Urinary bladder (tissue), 4 donors: Measurements from ENCODE around the gene OR4F6. TPM values are rescaled to one million over a fixed set of nuclear protein-coding genes. Genes with fewer than 3 reads are reported as not detected.

Source experiments
- DNase-seq: peaks from one replicate; pipeline ENCODE4 v3.0.0-alpha.2; 2015; ENCODE audit errors: extremely low spot score
- H3K27ac ChIP-seq: one replicate; pipeline ENCODE4 v1.5.1; 2013; ENCODE audit warnings: low read depth, mild to moderate bottlenecking, moderate library complexity
- H3K36me3 ChIP-seq: one replicate; pipeline ENCODE4 v1.6.1; 2013; ENCODE audit warnings: mild to moderate bottlenecking, moderate library complexity; ENCODE audit not compliant: insufficient read depth
- H3K4me1 ChIP-seq: one replicate; pipeline ENCODE4 v1.6.1; 2013; ENCODE audit warnings: mild to moderate bottlenecking, moderate library complexity; ENCODE audit not compliant: insufficient read depth
- H3K4me3 ChIP-seq: one replicate; pipeline ENCODE4 v1.5.1; 2013; ENCODE audit warnings: low read depth, low read length
- WGBS: extraction: QIAGEN DNeasy Blood & Tissue Kit; methylation state at CpG from one replicate; pipeline ENCODE4 v1.1.7; 2013; 5-methylcytosine and 5-hydroxymethylcytosine counted together
- polyA plus RNA-seq: library from polyadenylated mRNA; stranded (reverse); fragments of 200-250 nt; gene quantifications from one replicate; pipeline ENCODE4 v1.2.3, GENCODE V29; 2013
- small RNA-seq: library from RNA; depleted of rRNA; stranded (forward); fragments of <200 nt; gene quantifications from one replicate; pipeline ENCODE3, GENCODE V24; 2014
- total RNA-seq: library from RNA; depleted of rRNA; stranded (reverse); fragments of >200 nt; gene quantifications from one replicate; pipeline ENCODE4 v1.2.3, GENCODE V29; 2014
- donor health status: healthy with polysubstance abuse.
- donor health status: healthy.

Gene OR4F6
- total and polyA plus RNA-seq, 2 donors = not detected

- no peak within 1 kb of the TSS for H3K4me3 ChIP-seq
- H3K27ac ChIP-seq = no peak within 1 kb of the TSS
- no peaks in the 10 kb centered on the region for H3K36me3 ChIP-seq
- H3K4me1 ChIP-seq = no peaks in the 10 kb centered on the region
- DNase-seq = no peak
Observed at GRCh38 chr15:101811902-101812301, 8.6 kb downstream of the OR4F6 start, which contains the start of gene OR4F15. Gene OR4F15 (plus strand): TSS chr15:101812202. CDS start chr15:101818187, 5,985 bp downstream.

- 68% methylated on average over 3 of the region's 3 CpGs for WGBS
- H3K4me1 ChIP-seq = no peaks in the 10 kb centered on the region
- H3K4me3 ChIP-seq = no peak overlapping the region
- H3K36me3 ChIP-seq = no peaks in the 10 kb centered on the region
- no peak overlapping the region for H3K27ac ChIP-seq
- no peak for DNase-seq
Observed at GRCh38 chr15:101813803-101814534, 10.7 kb downstream of the OR4F6 start.

GRCh38 chr15:101820781-101821180, 17.5 kb downstream of the OR4F6 start:
- WGBS = 64% methylated on average over 6 of the region's 6 CpGs
- no peaks in the 10 kb centered on the region for H3K4me1 ChIP-seq
- H3K4me3 ChIP-seq = no peak overlapping the region
- no peak overlapping the region for H3K27ac ChIP-seq
- H3K36me3 ChIP-seq = no peaks in the 10 kb centered on the region
- DNase-seq = no peak

GRCh38 chr15:101827257-101827656, 23.9 kb downstream of the OR4F6 start:
- DNase-seq = no peak
- Histone ChIP-seq H3K36me3 (no peaks in the 10 kb centered on the region), H3K4me3 (no peak overlapping the region), H3K4me1 (no peaks in the 10 kb centered on the region), H3K27ac (no peak overlapping the region)
- 45% methylated on average over 6 of the region's 6 CpGs for WGBS

GRCh38 chr15:101828774-101829173, 25.5 kb downstream of the OR4F6 start:
- no peak overlapping the region for H3K4me3 ChIP-seq
- no peak for DNase-seq
- 76% methylated on average over 5 of the region's 5 CpGs for WGBS
- no peaks in the 10 kb centered on the region for H3K36me3 ChIP-seq
- no peaks in the 10 kb centered on the region for H3K4me1 ChIP-seq
- no peak overlapping the region for H3K27ac ChIP-seq

GRCh38 chr15:101841656-101842055, 38.3 kb downstream of the OR4F6 start:
- H3K4me3 ChIP-seq = no peak overlapping the region
- H3K4me1 ChIP-seq = no peaks in the 10 kb centered on the region
- WGBS = 65% methylated on average over 3 of the region's 3 CpGs
- no peak overlapping the region for H3K27ac ChIP-seq
- DNase-seq = no peak
- H3K36me3 ChIP-seq = no peaks in the 10 kb centered on the region

- H3K27ac ChIP-seq = no peak overlapping the region
- no peak overlapping the region for H3K4me3 ChIP-seq
- no peaks in the 10 kb centered on the region for H3K4me1 ChIP-seq
- DNase-seq = no peak
- 71% methylated on average over 6 of the region's 6 CpGs for WGBS
- H3K36me3 ChIP-seq = no peaks in the 10 kb centered on the region
Observed at GRCh38 chr15:101844916-101845315, 41.6 kb downstream of the OR4F6 start.

- Histone ChIP-seq H3K27ac (no peak overlapping the region), H3K36me3 (no peaks in the 10 kb centered on the region)
- 65% methylated on average over 1 of the region's 1 CpG for WGBS
Observed at GRCh38 chr15:101852356-101852755, 49.0 kb downstream of the OR4F6 start.

More at GRCh38 chr15:101852356-101852755, 49.0 kb downstream of the OR4F6 start:
- H3K4me3 ChIP-seq = no peak overlapping the region
- H3K4me1 ChIP-seq = no peaks in the 10 kb centered on the region
- DNase-seq = no peak

Small RNA genes lying within 50 kb of the gene (small RNA-seq; reads per million reads assigned to genes)
- not detected for gene RN7SL209P

Other genes with a start within 250 kb of the OR4F6 start
- gene TM2D3, start 151.1 kb upstream of the OR4F6 start, total RNA-seq = 57.0 TPM
- 52.0 TPM for gene TM2D3, start 151.1 kb upstream of the OR4F6 start, polyA plus RNA-seq
- gene TARS3, start 79.0 kb upstream of the OR4F6 start, total RNA-seq = 31.2 TPM
- gene TARS3, start 79.0 kb upstream of the OR4F6 start, polyA plus RNA-seq = 11.0 TPM
- not detected for gene OR4F15, start 8.7 kb downstream of the OR4F6 start, total RNA-seq
- not detected for gene OR4F15, start 8.7 kb downstream of the OR4F6 start, polyA plus RNA-seq